Measurements from ENCODE around the gene MCF2L2.
A peak's percentile ranks its signal among the peaks of the same experiment; 100 is the strongest.
"Not testable (repeated sequence)": the region's sequence is repeated elsewhere in the genome, so short reads cannot be mapped to it uniquely, and the experiment has no call there.

The MCF2L2 gene

DNA sequence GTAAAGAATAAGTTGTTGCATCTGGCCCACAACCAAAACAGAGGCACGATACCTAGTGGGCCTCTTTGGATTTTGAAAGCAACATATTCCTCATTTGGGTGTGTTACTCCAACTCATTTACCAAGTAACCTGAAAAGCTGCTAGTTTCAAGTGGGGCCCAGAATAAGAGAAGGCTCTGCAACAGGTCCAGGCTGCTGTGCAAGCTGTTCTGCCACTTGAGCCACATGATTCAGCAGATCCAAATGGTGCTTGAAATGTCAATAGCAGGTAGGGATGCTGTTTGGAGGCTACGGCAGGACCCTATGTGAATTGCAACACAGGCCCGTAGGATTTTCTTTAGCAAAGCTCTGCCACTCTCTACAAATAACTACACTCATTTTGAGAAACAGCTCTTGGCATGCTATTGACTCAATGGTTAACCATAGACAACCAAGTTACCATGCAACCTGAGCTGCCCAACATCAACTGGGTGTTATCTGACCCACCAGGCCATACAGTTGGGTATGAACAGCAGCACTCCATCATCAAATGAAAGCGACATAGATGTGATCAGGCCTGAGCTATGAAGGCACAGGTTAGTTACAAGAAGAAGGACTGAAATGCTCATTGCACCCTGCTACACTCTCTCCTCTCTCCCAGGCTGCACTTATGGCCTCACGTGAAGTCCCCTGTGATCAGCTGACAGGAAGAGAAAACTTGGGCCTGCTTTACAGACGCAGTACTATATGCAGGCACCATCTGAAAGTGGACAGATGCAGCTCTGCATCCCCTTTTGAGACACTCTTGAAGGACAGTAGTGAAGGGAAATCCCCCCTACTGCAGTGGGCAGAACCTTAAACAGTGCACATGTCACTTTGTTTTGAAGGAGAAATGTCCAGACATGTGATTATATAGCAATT is 9.5 kb upstream of the MCF2L2 start:
- H3K36me3 ChIP-seq (ENCODE audit: control insufficient read depth, insufficient read depth, low read length), result no peaks in the 10 kb centered on the region
- no peak overlapping the region for H3K9ac ChIP-seq (ENCODE audit: low read length)
- no peaks in the 10 kb centered on the region for H3K27me3 ChIP-seq (ENCODE audit: control insufficient read depth, insufficient read depth, low read length)
- H3K27ac ChIP-seq (ENCODE audit: low read depth, low read length), result no peak overlapping the region
- no peaks in the 10 kb centered on the region for H3K4me1 ChIP-seq (ENCODE audit: control insufficient read depth, insufficient read depth, low read length)
- no peak overlapping the region for H3K4me3 ChIP-seq (ENCODE audit: low read length)

DNA sequence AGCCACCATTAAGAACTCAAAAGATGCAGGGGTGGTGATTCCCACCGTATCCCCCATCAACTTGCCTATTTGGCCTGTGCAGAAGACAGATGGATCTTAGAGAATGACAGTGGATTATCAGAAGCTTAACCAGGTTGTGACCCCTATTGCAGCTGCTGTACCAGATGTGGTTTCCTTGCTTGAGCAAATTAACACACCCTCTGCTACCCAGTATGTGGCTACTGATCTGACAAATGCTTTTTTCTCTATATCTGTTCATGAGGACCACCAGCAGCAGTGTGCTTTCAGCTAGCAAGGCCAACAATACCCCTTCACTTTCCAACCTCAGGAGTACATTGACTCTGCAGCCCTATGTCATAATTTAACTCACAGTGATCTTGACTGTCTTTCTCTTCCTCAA is 8.6 kb upstream of the MCF2L2 start:
- no peak overlapping the region for H3K9ac ChIP-seq (ENCODE audit: low read length)

DNA sequence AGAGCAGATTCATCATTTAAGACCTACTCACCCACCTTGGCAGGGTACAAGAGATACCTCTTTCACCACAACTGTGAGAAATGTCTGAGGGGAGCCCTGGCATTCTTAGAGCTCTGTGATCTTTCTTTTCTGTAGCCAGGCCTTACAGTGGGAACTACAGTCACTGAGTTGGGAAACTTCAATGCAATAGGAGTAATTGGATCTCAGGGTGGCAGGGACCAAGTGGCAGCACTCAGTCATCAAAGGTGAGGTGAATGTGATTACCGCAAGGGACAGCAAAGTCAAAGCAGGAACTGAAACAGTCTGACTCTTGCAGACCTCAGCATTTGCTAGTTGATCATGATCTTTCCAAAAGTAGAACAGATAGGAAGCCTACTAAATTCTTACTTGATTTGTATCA is 7.2 kb upstream of the MCF2L2 start:
- no peak overlapping the region for H3K27ac ChIP-seq (ENCODE audit: low read depth, low read length)
- no peaks in the 10 kb centered on the region for H3K36me3 ChIP-seq (ENCODE audit: control insufficient read depth, insufficient read depth, low read length)
- no peaks in the 10 kb centered on the region for H3K27me3 ChIP-seq (ENCODE audit: control insufficient read depth, insufficient read depth, low read length)
- H3K4me1 ChIP-seq (ENCODE audit: control insufficient read depth, insufficient read depth, low read length), result no peaks in the 10 kb centered on the region
- H3K4me3 ChIP-seq (ENCODE audit: low read length), result no peak overlapping the region
- no peak overlapping the region for H3K9ac ChIP-seq (ENCODE audit: low read length)

More for the DNA sequence above, 8.6 kb upstream of the MCF2L2 start:
- H3K27me3 ChIP-seq (ENCODE audit: control insufficient read depth, insufficient read depth, low read length), result no peaks in the 10 kb centered on the region
- H3K27ac ChIP-seq (ENCODE audit: low read depth, low read length), result no peak overlapping the region
- no peaks in the 10 kb centered on the region for H3K4me1 ChIP-seq (ENCODE audit: control insufficient read depth, insufficient read depth, low read length)
- H3K4me3 ChIP-seq (ENCODE audit: low read length), result no peak overlapping the region
- H3K36me3 ChIP-seq (ENCODE audit: control insufficient read depth, insufficient read depth, low read length), result no peaks in the 10 kb centered on the region

DNA sequence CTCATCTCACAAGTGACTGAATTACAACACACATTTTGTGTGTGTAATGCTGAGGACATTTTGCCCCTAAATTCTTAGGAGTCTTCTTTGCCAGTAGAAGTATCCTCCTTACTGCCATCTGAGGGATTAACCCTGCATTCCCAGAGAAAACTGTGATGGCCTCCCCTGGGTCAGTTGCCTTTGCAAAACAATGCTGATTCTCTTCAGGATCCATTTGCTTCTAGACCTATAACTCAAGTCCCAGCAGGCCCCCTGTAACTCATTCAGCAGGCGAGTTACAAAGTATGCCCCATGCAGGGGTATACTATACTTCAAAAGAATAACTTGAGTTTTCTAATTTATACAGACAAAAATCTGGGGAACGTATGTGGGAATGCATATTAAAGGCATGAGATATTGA is 6.6 kb upstream of the MCF2L2 start:
- Histone ChIP-seq H3K27me3 (ENCODE audit: control insufficient read depth, insufficient read depth, low read length) (no peaks in the 10 kb centered on the region), H3K4me3 (ENCODE audit: low read length) (no peak overlapping the region), H3K27ac (ENCODE audit: low read depth, low read length) (no peak overlapping the region), H3K9ac (ENCODE audit: low read length) (no peak overlapping the region), H3K36me3 (ENCODE audit: control insufficient read depth, insufficient read depth, low read length) (no peaks in the 10 kb centered on the region), H3K4me1 (ENCODE audit: control insufficient read depth, insufficient read depth, low read length) (no peaks in the 10 kb centered on the region)

DNA sequence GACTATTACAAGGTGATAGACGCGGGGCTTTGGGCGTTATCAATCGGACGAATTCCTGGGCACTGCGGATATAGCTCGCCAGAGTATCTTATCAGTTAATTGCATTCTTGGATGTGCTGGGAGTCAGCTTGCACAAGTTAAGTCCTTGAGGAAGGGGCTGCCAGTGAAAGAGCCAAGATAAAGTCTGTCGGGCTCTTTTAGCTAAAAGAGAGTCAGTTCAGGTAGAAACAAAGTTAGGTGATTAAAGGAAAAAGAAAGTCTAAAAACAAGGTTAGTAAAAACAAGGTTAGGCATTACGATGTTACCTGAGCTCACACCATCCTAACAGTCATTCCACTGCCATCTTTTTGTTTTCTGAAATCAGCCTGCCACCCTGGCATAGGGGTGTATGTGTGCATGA is 6.1 kb upstream of the MCF2L2 start:
- Histone ChIP-seq H3K9ac (ENCODE audit: low read length) (no peak overlapping the region), H3K27me3 (ENCODE audit: control insufficient read depth, insufficient read depth, low read length) (no peaks in the 10 kb centered on the region)

DNA sequence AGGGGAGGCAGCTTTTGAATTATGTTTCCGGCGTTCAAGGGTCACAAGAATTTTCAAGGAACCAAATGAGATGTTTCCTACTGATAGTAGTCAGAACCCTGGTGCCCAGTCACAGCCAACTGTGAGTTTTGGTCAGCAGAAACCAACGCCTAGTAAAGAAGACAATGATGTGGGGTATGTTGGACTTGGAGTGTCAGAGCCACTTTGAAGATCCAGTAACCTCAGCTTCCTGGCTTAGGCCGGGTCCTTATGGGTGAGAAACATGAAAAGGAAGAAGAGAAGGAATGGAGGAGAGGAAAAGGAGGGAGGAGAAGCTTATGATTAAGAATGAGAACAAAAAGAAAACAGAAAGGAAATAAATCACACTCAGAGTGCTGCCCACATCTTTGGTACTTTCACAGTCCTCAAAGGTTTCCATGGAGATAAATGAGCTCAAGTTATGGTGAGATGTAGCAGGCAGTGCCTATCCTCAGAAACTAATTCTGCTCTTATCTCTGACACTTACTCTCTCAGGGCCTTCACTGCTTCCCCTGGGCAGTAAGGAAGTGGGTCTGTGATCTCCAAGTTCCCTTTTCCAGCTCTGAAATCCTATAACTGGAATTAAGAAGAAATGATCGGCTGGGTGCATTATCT is 2.0 kb upstream of the MCF2L2 start:
- peaks cover 14% of the 10 kb centered on the region for H3K27me3 ChIP-seq (ENCODE audit: control insufficient read depth, insufficient read depth, low read length)
- H3K36me3 ChIP-seq (ENCODE audit: control insufficient read depth, insufficient read depth, low read length), result no peaks in the 10 kb centered on the region
- H3K4me1 ChIP-seq (ENCODE audit: control insufficient read depth, insufficient read depth, low read length), result no peaks in the 10 kb centered on the region
- H3K9ac ChIP-seq (ENCODE audit: low read length), result no peak overlapping the region
- H3K27ac ChIP-seq (ENCODE audit: low read depth, low read length), result no peak overlapping the region
- no peak overlapping the region for H3K4me3 ChIP-seq (ENCODE audit: low read length)

More for the DNA sequence above, 6.1 kb upstream of the MCF2L2 start:
- H3K4me1 ChIP-seq (ENCODE audit: control insufficient read depth, insufficient read depth, low read length), result no peaks in the 10 kb centered on the region
- no peak overlapping the region for H3K4me3 ChIP-seq (ENCODE audit: low read length)
- no peaks in the 10 kb centered on the region for H3K36me3 ChIP-seq (ENCODE audit: control insufficient read depth, insufficient read depth, low read length)
- H3K27ac ChIP-seq (ENCODE audit: low read depth, low read length), result no peak overlapping the region

DNA sequence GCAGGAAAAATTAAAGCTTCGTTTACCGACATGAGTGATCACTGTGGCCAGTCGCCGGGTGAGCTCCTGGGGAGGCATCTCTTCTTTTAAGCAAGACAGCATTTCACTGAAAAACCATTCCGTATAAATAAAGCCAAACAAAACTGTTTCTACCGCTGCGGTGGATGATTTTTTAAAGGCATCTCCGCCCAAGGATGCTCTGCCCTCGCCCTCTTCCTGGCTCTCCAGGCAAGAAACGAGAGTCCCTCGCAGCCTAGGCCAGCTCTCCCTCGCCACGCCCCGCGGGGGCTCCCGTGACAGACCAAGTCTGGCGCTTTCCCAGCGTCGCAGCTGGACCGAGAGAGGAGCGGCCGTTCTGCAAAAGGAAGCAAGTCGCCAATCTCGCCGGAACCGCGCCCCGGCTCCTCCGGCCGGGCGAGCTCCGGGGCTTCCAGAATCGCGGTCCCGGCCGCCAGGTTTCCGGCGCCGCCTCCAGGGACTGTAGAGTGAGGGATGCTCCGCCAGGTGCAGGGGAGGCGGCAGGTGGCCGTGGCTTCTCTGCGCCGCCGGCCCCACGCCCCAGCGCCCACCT is 458 bp downstream of the MCF2L2 start:
- Histone ChIP-seq H3K4me1 (ENCODE audit: control insufficient read depth, insufficient read depth, low read length) (no peaks in the 10 kb centered on the region), H3K4me3 (ENCODE audit: low read length) (peak overlapping the region; percentile 64), H3K36me3 (ENCODE audit: control insufficient read depth, insufficient read depth, low read length) (no peaks in the 10 kb centered on the region), H3K27me3 (ENCODE audit: control insufficient read depth, insufficient read depth, low read length) (peaks cover 14% of the 10 kb centered on the region), H3K9ac (ENCODE audit: low read length) (no peak overlapping the region), H3K27ac (ENCODE audit: low read depth, low read length) (no peak overlapping the region)

DNA sequence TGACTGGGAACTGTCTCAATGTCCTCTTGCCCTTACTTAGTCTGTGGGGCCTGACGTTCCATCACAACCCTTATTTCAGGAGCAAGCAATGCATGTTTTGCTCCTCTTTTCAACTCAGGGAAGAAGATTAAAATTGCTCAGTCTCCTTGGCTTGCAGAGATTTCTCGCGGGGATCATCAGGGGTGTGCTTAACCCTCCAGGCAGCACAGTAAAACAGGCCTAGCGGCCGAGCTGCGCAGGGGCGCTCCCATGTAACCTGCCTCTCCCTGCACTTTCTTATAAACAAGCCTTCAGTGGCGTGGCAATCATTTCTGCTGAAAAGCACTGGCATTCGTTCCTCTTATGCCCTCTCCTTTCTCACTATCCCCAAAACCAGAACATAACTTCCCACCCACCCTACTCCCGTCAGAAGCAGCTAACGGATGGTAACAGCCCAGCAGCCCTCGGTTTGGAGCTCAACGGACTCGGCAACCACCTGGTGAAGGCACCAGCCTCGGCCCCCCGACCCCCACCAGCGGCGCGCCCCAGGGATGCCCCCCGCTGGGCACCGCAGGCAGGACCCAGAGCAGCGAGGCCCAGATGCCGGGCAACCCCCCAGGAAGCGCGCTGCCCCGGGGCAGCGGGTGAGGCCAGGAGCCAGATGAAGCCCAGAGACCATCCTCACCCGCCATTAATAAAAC is 1.1 kb downstream of the MCF2L2 start:
- Histone ChIP-seq H3K27me3 (ENCODE audit: control insufficient read depth, insufficient read depth, low read length) (peaks cover 14% of the 10 kb centered on the region), H3K27ac (ENCODE audit: low read depth, low read length) (no peak overlapping the region), H3K9ac (ENCODE audit: low read length) (no peak overlapping the region)

DNA sequence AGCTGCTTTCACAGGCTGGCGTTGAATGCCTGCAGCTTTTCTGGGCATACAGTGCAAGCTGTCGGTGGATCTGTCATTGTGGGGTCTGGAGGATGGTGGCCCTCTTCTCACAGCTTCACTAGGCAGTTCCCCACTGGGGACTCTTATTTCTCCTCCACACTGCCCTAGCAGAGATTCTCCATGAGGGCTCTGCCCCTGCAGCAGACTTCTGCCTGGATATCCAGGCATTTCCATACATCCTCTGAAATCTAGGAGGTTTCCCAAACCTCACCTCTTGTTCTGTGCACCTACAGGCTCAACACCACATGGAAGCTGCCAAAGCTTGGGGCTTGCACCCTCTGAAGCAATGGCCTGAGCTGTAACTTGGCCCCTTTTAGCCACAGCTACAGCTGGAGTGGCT is 9.6 kb downstream of the MCF2L2 start:
- not testable (repeated sequence) for H3K27ac ChIP-seq (ENCODE audit: low read depth, low read length); H3K36me3 ChIP-seq (ENCODE audit: control insufficient read depth, insufficient read depth, low read length); H3K27me3 ChIP-seq (ENCODE audit: control insufficient read depth, insufficient read depth, low read length); H3K4me1 ChIP-seq (ENCODE audit: control insufficient read depth, insufficient read depth, low read length); H3K9ac ChIP-seq (ENCODE audit: low read length); H3K4me3 ChIP-seq (ENCODE audit: low read length)

More for the DNA sequence above, 1.1 kb downstream of the MCF2L2 start:
- no peaks in the 10 kb centered on the region for H3K36me3 ChIP-seq (ENCODE audit: control insufficient read depth, insufficient read depth, low read length)
- H3K4me1 ChIP-seq (ENCODE audit: control insufficient read depth, insufficient read depth, low read length), result no peaks in the 10 kb centered on the region
- H3K4me3 ChIP-seq (ENCODE audit: low read length), result peak overlapping the region; percentile 64

DNA sequence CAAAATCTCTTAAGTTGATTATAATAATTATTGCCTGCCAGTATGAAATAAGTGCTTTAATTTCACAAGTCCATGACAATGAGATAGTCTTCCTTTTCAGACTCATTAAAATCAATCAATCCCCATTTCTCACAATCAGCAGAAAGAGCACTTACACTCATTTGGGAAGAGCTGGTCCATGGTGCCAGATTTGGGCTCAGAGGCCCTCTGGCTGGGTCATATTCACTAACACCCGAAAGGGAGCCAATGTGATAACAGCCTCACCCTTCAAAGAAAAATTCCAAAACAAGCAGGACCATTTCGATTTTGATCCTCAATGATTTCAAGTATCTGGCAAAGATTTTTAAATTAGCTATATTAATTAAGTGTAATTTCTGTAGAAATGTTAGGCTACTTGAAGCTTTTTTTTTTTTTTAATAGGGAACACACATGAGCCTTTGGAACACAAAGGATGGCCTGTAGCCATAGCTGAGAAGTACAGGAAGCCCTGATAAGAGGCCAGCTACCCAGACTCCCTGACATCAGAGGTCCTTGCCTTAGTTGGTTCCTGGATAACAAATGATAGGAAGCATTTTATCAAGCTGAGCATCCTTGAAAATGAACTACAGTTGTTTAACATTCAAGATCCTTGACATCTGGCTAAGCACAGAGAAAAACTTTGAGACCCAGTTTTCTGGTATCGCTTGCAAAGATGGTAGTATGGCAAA is 17.1 kb downstream of the MCF2L2 start:
- H3K36me3 ChIP-seq (ENCODE audit: control insufficient read depth, insufficient read depth, low read length), result no peaks in the 10 kb centered on the region
- no peaks in the 10 kb centered on the region for H3K27me3 ChIP-seq (ENCODE audit: control insufficient read depth, insufficient read depth, low read length)
- H3K27ac ChIP-seq (ENCODE audit: low read depth, low read length), result no peak overlapping the region
- H3K9ac ChIP-seq (ENCODE audit: low read length), result no peak overlapping the region
- H3K4me3 ChIP-seq (ENCODE audit: low read length), result no peak overlapping the region
- H3K4me1 ChIP-seq (ENCODE audit: control insufficient read depth, insufficient read depth, low read length), result no peaks in the 10 kb centered on the region

DNA sequence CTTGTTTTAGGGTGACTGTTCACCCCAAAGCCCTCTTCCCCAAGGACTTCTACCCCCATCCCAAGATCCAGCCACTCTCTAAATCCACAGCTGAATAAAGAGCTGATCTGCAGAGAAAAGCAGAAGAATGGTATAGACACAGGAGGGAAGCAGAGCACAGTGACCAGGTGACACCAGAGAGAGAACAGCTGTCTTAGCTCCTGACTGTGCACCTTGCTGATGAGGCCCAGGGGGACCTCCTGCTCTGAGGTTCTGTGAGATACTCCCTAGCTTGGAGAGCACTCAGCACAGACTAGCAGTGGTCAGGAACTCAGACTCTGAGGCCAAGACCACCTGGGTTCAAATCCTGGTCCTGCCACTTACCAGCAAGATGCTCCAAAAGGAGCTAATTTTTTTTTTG is 17.7 kb downstream of the MCF2L2 start:
- Histone ChIP-seq H3K4me3 (ENCODE audit: low read length) (no peak overlapping the region), H3K27me3 (ENCODE audit: control insufficient read depth, insufficient read depth, low read length) (no peaks in the 10 kb centered on the region), H3K36me3 (ENCODE audit: control insufficient read depth, insufficient read depth, low read length) (no peaks in the 10 kb centered on the region), H3K9ac (ENCODE audit: low read length) (no peak overlapping the region), H3K4me1 (ENCODE audit: control insufficient read depth, insufficient read depth, low read length) (no peaks in the 10 kb centered on the region), H3K27ac (ENCODE audit: low read depth, low read length) (no peak overlapping the region)

DNA sequence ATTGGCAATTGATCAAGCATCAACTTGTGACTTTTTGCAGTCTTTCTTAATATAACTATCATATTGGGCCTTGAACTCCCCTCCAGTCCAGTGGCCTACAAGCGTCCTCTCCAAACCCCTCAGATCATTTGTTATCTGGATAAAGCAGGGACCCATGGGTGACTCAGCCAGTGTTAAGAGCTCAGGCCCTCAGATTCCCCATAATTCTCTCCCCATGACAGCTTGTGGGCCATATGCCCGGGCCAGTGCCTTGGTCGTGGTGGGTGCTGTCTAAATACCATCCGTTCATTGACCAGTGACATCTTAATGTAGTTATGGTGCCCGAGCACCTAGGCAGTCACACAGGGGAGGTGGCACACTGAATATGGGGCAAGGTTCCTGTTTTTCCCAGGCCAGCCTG is 18.1 kb downstream of the MCF2L2 start:
- Histone ChIP-seq H3K27ac (ENCODE audit: low read depth, low read length) (no peak overlapping the region), H3K36me3 (ENCODE audit: control insufficient read depth, insufficient read depth, low read length) (no peaks in the 10 kb centered on the region), H3K9ac (ENCODE audit: low read length) (no peak overlapping the region), H3K4me3 (ENCODE audit: low read length) (no peak overlapping the region), H3K27me3 (ENCODE audit: control insufficient read depth, insufficient read depth, low read length) (no peaks in the 10 kb centered on the region), H3K4me1 (ENCODE audit: control insufficient read depth, insufficient read depth, low read length) (no peaks in the 10 kb centered on the region)

Data from rectal smooth muscle tissue (tissue), 1 donor.